ENCODE results near the gene EFL1.

EFL1 gene

DNA sequence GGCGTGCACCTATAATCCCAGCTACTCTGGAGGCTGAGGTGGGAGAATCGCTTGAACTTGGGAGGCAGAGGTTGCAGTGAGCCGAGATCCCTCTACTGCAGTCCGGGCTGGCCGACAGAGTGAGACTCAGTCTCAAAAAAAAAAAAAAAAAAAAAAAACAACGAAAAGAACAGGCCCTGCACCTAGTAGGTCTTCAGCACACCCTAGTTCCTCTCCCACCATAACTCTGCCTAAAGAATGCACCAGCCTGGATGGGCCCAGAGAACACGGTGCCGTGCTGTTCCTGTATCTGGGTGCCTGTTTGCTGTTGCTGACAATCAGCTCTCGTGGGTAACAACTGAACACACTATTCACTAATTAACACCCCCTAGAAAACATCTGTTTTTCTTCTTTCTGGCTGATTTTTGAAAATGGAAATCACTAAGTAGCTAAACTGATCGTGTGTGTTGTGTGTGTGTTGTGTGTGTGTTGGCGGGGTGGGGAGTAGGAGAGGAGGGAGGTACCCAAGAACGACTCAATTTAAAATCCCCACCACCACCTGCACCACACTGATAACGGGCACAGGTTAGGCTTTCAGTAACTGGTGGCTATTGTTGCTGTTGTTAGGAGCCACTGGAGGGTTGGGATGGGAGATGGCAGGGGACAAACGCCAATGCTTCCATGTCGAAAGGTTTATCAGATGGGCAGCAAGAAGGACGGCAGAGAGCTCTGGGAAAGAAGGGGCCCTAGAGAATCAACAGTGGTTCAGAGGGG is 176.1 kb downstream of the EFL1 start:
- no peaks in the 10 kb centered on the region for H3K9me3 Mint-ChIP-seq
- peaks cover 3% of the 10 kb centered on the region for H3K27me3 Mint-ChIP-seq
- H3K4me1 Mint-ChIP-seq (ENCODE audit: low read depth) = no peaks in the 10 kb centered on the region
- no peaks in the 10 kb centered on the region for H3K36me3 Mint-ChIP-seq (ENCODE audit: low read depth)
- H3K27ac Mint-ChIP-seq = no peak overlapping the region
- H3K4me3 Mint-ChIP-seq = no peak overlapping the region

DNA sequence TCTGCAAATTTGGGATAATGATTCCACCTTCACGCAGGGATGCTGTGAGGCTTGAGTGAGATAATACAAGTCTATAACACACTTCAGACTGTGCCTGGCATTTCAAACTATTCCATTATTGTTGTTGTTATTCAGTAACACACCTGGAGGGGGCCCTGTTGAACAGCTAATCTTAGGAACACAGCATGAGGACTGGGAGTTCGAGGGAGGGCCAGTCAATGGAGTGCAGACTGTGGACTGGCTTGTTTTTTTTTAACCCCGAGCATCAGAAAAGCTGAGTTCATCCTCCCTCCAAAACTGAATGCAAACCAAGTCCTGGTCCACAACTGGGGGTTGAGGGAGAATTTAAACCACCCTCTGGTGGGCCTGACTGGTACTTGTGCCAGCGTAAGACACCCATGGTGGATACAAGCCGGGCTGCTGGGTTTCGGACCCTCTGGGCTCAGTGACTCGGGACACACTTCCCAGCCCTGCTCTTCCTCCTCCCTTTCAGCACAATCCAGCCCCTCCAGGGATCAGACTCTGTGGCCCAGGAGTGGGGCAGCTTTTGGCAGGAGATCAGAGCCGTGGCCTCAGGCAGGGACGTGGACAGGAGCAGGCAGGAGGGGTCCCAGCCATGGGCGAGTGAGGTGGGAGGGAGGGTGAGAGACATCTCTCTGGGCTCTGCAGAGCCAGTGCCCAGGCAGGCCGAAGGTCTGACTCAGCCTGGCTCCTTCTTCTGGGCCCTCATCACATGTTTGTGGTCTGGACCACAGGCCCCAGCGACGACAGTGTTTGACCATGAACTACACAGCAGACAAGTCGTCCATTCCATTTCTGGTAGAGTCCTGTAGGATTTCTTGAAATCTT is 180.4 kb downstream of the EFL1 start:
- Mint-ChIP-seq H3K4me1 (ENCODE audit: low read depth) (no peaks in the 10 kb centered on the region), H3K27ac (no peak overlapping the region), H3K4me3 (no peak overlapping the region), H3K27me3 (peaks cover 9% of the 10 kb centered on the region), H3K9me3 (no peaks in the 10 kb centered on the region), H3K36me3 (ENCODE audit: low read depth) (no peaks in the 10 kb centered on the region)

DNA sequence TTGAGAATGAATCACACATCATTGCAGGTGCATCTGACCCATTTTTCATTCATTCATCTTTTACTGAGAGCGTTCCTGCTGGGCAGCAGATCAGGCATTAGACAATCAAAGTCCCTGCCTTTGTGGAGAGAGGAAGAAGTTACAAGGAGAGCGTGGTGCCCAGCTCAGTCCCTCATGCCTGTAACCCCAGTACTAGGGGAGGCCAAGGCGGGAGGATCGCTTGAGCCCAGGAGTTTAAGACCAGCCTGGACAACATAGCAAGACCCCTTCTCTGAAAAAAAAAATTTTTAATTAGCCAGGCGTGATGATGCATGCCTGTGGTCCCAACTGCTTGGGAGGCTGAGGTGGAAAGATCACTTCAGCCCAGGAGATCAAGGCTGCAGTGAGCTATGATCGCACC is 181.8 kb downstream of the EFL1 start:
- no peaks in the 10 kb centered on the region for H3K36me3 Mint-ChIP-seq (ENCODE audit: low read depth)
- H3K4me1 Mint-ChIP-seq (ENCODE audit: low read depth) = no peaks in the 10 kb centered on the region
- H3K27ac Mint-ChIP-seq = no peak overlapping the region
- H3K27me3 Mint-ChIP-seq = peaks cover 9% of the 10 kb centered on the region
- no peak overlapping the region for H3K4me3 Mint-ChIP-seq
- H3K9me3 Mint-ChIP-seq = no peaks in the 10 kb centered on the region

Measured in stimulated activated naive CD8-positive, alpha-beta T cell treated with anti-CD3 and anti-CD28 coated beads, Interleukin-15, Interleukin-2, amounts not matched to agents 100 ng/mL and 50 ng/mL, for 24 hours (primary cell).